Retinal pigment epithelial cell (primary cell): Measurements from ENCODE around the gene EZR.

ENCODE experiments used
- DNase-seq: peaks from one replicate; pipeline ENCODE4 v3.0.0-alpha.2; 2010; ENCODE audit warnings: low read depth
- H3K4me3 ChIP-seq: 2 replicates; pipeline ENCODE4 v1.5.1; 2011; ENCODE audit warnings: mild to moderate bottlenecking, low read length, control low read depth, moderate library complexity
- CTCF ChIP-seq: conservative IDR thresholded peaks from 2 replicates; pipeline ENCODE4 v1.5.1; 2011; ENCODE audit warnings: low read depth, low read length, control low read depth, inconsistent platforms

The EZR gene

DNA sequence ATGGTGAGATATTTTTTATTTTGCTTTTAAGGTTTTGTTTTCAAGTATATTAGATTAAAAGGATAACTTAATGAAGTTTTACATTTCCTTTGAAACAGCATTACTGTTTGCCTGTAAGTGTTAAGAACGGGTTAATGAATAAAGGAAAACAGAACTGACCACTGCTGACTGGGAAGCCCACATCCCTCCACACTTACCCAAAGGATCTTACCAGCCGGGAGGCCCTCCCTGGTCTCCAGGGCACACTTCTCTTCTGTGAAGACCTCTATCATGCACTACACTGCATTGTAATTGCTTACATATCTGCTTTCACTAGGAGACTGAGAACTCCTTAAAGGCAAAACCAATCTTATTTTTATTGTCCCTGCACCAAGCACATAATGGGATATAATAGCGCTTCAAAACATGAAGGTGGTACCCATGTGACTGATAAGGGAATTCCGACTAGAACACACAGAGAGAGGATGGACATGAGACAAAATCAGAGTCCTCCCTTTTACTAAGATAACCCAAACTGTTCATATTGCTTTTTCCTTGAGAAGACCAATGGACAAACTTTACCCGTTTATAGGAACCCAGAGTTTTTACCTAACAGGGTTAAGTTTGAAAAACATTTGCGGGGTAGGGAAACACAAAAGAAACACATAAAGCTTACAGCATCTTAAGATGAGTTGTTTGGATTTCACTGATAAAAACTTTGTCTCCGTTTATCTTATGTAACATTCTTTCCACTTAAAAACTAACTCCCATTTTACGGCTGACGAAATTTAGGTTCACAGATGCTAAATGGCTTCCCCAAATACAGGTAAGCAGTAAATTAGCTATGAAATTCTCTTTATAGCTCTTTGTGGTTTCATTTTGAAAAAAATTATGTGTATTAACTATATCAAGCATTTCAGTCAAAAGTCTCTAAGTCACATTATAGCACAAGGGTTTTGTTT lies 8.7 kb downstream of the EZR start:
- TF ChIP-seq CTCF: no peak
- DNase-seq: no peak
- H3K4me3 ChIP-seq: peak overlapping the region; percentile 25

DNA sequence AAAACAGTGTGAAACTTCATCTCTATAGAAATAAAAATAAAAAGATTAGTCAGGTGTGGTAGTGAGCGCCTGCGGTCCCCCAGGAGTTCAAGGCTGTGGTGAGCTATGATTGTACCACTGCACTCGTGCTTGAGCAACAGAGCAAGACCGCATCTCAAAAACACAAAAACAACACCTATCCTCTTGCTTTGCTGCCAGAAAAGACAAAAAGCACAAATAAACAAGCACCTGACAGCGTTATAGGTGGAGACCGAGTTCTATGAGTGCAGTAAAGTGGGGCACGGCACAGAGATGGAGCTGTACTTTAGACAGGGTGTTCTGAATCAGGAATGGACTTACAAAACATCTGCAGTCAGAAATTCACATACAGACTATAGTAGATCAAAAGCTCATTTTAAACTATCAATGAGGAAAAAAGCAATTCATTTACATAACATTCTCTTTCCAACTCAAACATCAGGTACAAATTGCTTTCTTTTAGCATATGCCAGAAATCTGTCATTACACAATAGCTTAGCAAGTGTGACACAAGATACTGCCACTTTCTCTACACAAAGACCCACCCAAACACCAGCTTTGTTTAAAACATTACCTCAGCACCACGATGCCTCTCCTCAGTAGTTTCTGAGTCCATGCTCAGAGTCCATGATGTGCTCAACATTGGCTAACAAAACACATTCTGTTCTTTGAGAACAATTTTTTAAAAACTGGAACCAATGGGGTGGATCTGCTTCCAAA lies 10.1 kb downstream of the EZR start:
- peak overlapping the region; percentile 3 for H3K4me3 ChIP-seq
- TF ChIP-seq CTCF: no peak
- DNase-seq: no peak

- H3K4me3 ChIP-seq: peak overlapping the region; percentile 3
- no peak for TF ChIP-seq CTCF
- peak; percentile 63 for DNase-seq
Observed at GRCh38 chr6:158808442-158808833, 10.7 kb downstream of the EZR start.

DNA sequence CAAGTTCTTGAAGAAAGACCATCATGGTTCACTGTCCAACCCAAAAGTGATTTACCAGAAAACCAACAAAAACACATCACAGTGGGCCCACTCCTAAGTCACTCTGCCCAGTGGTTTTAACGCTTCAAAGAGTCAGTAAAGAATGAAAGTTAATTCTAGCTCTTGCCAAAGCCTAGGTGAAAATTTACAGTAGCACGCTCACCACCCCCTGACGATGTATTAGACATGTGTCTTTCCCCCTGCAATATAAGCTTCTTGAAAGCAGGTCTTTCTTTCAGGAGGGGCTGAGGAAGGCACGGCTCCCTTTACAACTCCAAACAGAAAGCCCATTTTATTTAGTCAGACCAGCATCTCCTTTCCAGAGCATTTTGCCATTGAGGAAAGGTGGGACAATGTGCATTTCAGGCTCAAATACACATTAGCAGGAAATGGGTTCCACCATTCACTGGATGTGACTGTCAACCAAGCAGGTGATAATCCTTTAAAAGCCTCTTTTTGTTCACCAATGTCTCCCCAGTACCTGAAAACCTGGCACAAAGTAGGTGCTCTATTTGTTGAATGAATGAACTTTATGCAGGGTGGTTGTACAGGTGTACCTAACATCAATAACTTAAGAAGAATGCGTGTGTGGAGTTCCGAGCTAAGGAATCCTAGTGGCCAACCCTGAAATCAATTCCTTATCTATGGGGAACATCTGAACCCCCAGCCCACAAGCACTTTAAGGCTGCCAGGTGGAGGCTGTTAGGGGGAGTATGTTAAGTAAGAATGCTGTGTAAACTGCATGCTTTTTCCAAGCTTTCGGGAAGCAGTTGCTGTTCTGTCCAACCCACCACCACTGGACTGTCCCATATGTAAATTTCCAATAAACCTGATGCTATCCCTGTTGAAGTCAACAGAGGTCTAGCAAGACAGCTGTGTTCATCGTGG lies 11.4 kb downstream of the EZR start:
- no peak overlapping the region for H3K4me3 ChIP-seq
- no peak for DNase-seq
- TF ChIP-seq CTCF: no peak

GRCh38 chr6:158805698-158806377 lies 13.3 kb downstream of the EZR start:
- H3K4me3 ChIP-seq: no peak overlapping the region
- no peak for DNase-seq
- TF ChIP-seq CTCF: no peak

GRCh38 chr6:158804207-158804606 lies 15.0 kb downstream of the EZR start:
- no peak for TF ChIP-seq CTCF
- H3K4me3 ChIP-seq: no peak overlapping the region
- no peak for DNase-seq
